H9 (cell line): ENCODE measurements around the gene RPGRIP1L. TPM values are rescaled to one million over a fixed set of nuclear protein-coding genes. Genes with fewer than 3 reads are reported as not detected.
A peak's percentile ranks its signal among the peaks of the same experiment; 100 is the strongest.

Experiments
- DNase-seq: peaks from one replicate; pipeline ENCODE4 v3.0.0-alpha.2; 2017
- H2AFZ ChIP-seq: one replicate; pipeline ENCODE4 v1.6.1; 2013; ENCODE audit warnings: mild to moderate bottlenecking, low read length, control low read depth, moderate library complexity
- H2AK5ac ChIP-seq: 2 replicates; pipeline ENCODE4 v1.6.1; 2013; ENCODE audit warnings: low read length, control low read depth, mixed read lengths; ENCODE audit not compliant: insufficient read length
- H2BK120ac ChIP-seq: one replicate; pipeline ENCODE4 v1.6.1; 2013; ENCODE audit warnings: low read depth, mild to moderate bottlenecking, low read length, control low read depth, inconsistent platforms; ENCODE audit not compliant: poor library complexity, severe bottlenecking
- H2BK12ac ChIP-seq: 2 replicates; pipeline ENCODE4 v1.6.1; 2013; ENCODE audit warnings: low read length, control low read depth, mixed read lengths, low read depth; ENCODE audit not compliant: insufficient read length
- H2BK15ac ChIP-seq: 2 replicates; pipeline ENCODE4 v1.6.1; 2013; ENCODE audit warnings: low read depth, low read length, control low read depth
- H2BK20ac ChIP-seq: one replicate; pipeline ENCODE4 v1.6.1; 2013; ENCODE audit warnings: low read depth, mild to moderate bottlenecking, low read length, control low read depth, inconsistent platforms; ENCODE audit not compliant: poor library complexity, severe bottlenecking
- H2BK5ac ChIP-seq: 2 replicates; pipeline ENCODE4 v1.6.1; 2013; ENCODE audit warnings: low read length, control low read depth, mixed read lengths; ENCODE audit not compliant: insufficient read length
- H3K14ac ChIP-seq: 2 replicates; pipeline ENCODE4 v1.6.1; 2013; ENCODE audit warnings: low read length, control low read depth; ENCODE audit not compliant: insufficient read depth
- H3K18ac ChIP-seq: 2 replicates; pipeline ENCODE4 v1.6.1; 2013; ENCODE audit warnings: low read depth, mild to moderate bottlenecking, mixed read lengths, low read length, control low read depth; ENCODE audit not compliant: insufficient read length
- H3K23ac ChIP-seq: 2 replicates; pipeline ENCODE4 v1.6.1; 2013; ENCODE audit warnings: low read length, control low read depth, mixed read lengths, low read depth; ENCODE audit not compliant: insufficient read length
- H3K23me2 ChIP-seq: 2 replicates; pipeline ENCODE4 v1.6.1; 2013; ENCODE audit warnings: low read depth, mild to moderate bottlenecking, mixed read lengths, low read length, control low read depth; ENCODE audit not compliant: insufficient read length, poor library complexity, severe bottlenecking
- H3K27ac ChIP-seq: 2 replicates; pipeline ENCODE4 v1.5.1; 2013; ENCODE audit warnings: low read length, control low read depth, mixed read lengths, low read depth; ENCODE audit not compliant: insufficient read length
- H3K27me3 ChIP-seq: 2 replicates; pipeline ENCODE4 v1.6.1; 2013; ENCODE audit warnings: low read length, control low read depth, inconsistent platforms; ENCODE audit not compliant: insufficient read depth
- H3K4ac ChIP-seq: 2 replicates; pipeline ENCODE4 v1.6.1; 2013; ENCODE audit warnings: low read depth, mild to moderate bottlenecking, control low read depth, inconsistent platforms, low read length, moderate library complexity
- H3K4me1 ChIP-seq: 2 replicates; pipeline ENCODE4 v1.6.1; 2013; ENCODE audit warnings: low read length, control low read depth, inconsistent platforms; ENCODE audit not compliant: insufficient read depth
- H3K4me2 ChIP-seq: 2 replicates; pipeline ENCODE4 v1.6.1; 2013; ENCODE audit warnings: low read length, control low read depth, mixed read lengths; ENCODE audit not compliant: insufficient read length, insufficient read depth
- H3K56ac ChIP-seq: 2 replicates; pipeline ENCODE4 v1.6.1; 2013; ENCODE audit warnings: low read depth, mild to moderate bottlenecking, mixed read lengths, low read length, control low read depth; ENCODE audit not compliant: insufficient read length
- H3K79me1 ChIP-seq: 2 replicates; pipeline ENCODE4 v1.6.1; 2013; ENCODE audit warnings: low read depth, mild to moderate bottlenecking, moderate library complexity, low read length, control low read depth, inconsistent platforms; ENCODE audit not compliant: insufficient read depth, poor library complexity, severe bottlenecking
- H3K79me2 ChIP-seq: 2 replicates; pipeline ENCODE4 v1.6.1; 2013; ENCODE audit warnings: low read length, control low read depth, inconsistent platforms; ENCODE audit not compliant: insufficient read depth
- H3K9ac ChIP-seq: 2 replicates; pipeline ENCODE4 v1.6.1; 2013; ENCODE audit warnings: low read length, control low read depth, mixed read lengths; ENCODE audit not compliant: insufficient read length; ENCODE audit errors: extremely low read depth
- H3K9me3 ChIP-seq: one replicate; pipeline ENCODE4 v1.6.1; 2013; ENCODE audit warnings: low read depth, low read length, inconsistent platforms; ENCODE audit not compliant: control insufficient read depth
- H3T11ph ChIP-seq: one replicate; pipeline ENCODE4 v1.6.1; 2013; ENCODE audit warnings: mild to moderate bottlenecking, low read length, control low read depth, inconsistent platforms
- H4K20me1 ChIP-seq: one replicate; pipeline ENCODE4 v1.6.1; 2013; ENCODE audit not compliant: control insufficient read depth, insufficient read length, insufficient read depth
- H4K5ac ChIP-seq: 2 replicates; pipeline ENCODE4 v1.6.1; 2013; ENCODE audit warnings: low read depth, mild to moderate bottlenecking, mixed read lengths, low read length, control low read depth; ENCODE audit not compliant: insufficient read length
- H4K8ac ChIP-seq: replicated peaks from 2 replicates; pipeline ENCODE4 v1.6.1; 2013; ENCODE audit warnings: low read length, control low read depth, mixed read lengths, low read depth; ENCODE audit not compliant: insufficient read length
- H4K91ac ChIP-seq: 2 replicates; pipeline ENCODE4 v1.6.1; 2013; ENCODE audit warnings: low read depth, mild to moderate bottlenecking, moderate library complexity, mixed read lengths, low read length, control low read depth; ENCODE audit not compliant: insufficient read length
- H3K27ac Mint-ChIP-seq, 3 experiments: 2 replicates in 2 of 3; 3 replicates in 1 of 3; pipeline ENCODE4 v1.8.0; 2020 to 2021; ENCODE audit warnings: mixed read lengths in 3 of 3, mild to moderate bottlenecking in 1 of 3, moderate library complexity in 1 of 3
- H3K27me3 Mint-ChIP-seq: 2 replicates; pipeline ENCODE4 v1.8.0; 2021; ENCODE audit warnings: low read depth, mild to moderate bottlenecking, moderate library complexity, mixed read lengths
- H3K36me3 Mint-ChIP-seq, 3 experiments: 2 replicates in 2 of 3; 3 replicates in 1 of 3; pipeline ENCODE4 v1.8.0; 2020 to 2021; ENCODE audit warnings: low read depth in 3 of 3, mixed read lengths in 3 of 3; ENCODE audit not compliant: insufficient read depth in 1 of 3
- H3K4me1 Mint-ChIP-seq, 2 experiments: 2 replicates each; pipeline ENCODE4 v1.8.0; 2020; ENCODE audit warnings: mixed read lengths in 2 of 2
- H3K4me3 Mint-ChIP-seq, 2 experiments: 2 replicates in 1 of 2; 3 replicates in 1 of 2; pipeline ENCODE4 v1.8.0; 2020 to 2021; ENCODE audit warnings: mild to moderate bottlenecking in 2 of 2, mixed read lengths in 2 of 2, moderate library complexity in 1 of 2
- H3K9me3 Mint-ChIP-seq, 2 experiments: 2 replicates in 1 of 2; 3 replicates in 1 of 2; pipeline ENCODE4 v1.8.0; 2020; ENCODE audit warnings: mild to moderate bottlenecking in 2 of 2, mixed read lengths in 2 of 2, moderate library complexity in 1 of 2
- CTCF ChIP-seq: fragments of 200-600 bp; sonication (generic); conservative IDR thresholded peaks from 3 replicates; pipeline ENCODE4 v1.8.0; 2021; ENCODE audit warnings: antibody characterized with exemption, mild to moderate bottlenecking
- WGBS: extraction: QIAGEN DNeasy Blood & Tissue Kit; methylation state at CpG from one replicate; pipeline ENCODE4 v1.1.7; 2013; ENCODE audit warnings: missing lambda C conversion rate, low lambda C conversion rate, mixed read lengths; ENCODE audit not compliant: insufficient read length; ENCODE audit errors: extremely low coverage; 5-methylcytosine and 5-hydroxymethylcytosine counted together
- total RNA-seq: library from RNA; stranded (reverse); gene quantifications from 2 replicates; pipeline ENCODE4 v1.2.1, GENCODE V29; 2021

Gene RPGRIP1L
- total RNA-seq, 1 experiment from 2014 or later = 11.7 TPM

GRCh38 chr16:53556521-53556920 is 147.1 kb downstream of the RPGRIP1L start:
- WGBS = no CpG with 5 or more reads among the region's 8 CpGs
- TF ChIP-seq CTCF = no peak
- H3K9me3 Mint-ChIP-seq = peaks cover 0 to 9% of the 10 kb centered on the region in 2 experiments; a peak in 3 of 5 replicates

More at GRCh38 chr16:53556521-53556920, 147.1 kb downstream of the RPGRIP1L start:
- Mint-ChIP-seq H3K4me3 (no peak overlapping the region), H3K27ac (peak overlapping the region in 1 of 3 experiments; percentile 49; a peak in 1 of 7 replicates), H3K36me3 (peaks cover 0 to 8% (median 7%) of the 10 kb centered on the region in 3 experiments; a peak in 4 of 7 replicates), H3K27me3 (peaks cover 15% of the 10 kb centered on the region), H3K4me1 (peaks cover 34 to 36% of the 10 kb centered on the region in 2 experiments)
- Histone ChIP-seq H4K91ac (no peak overlapping the region), H2BK120ac (no peak overlapping the region), H4K5ac (no peak overlapping the region), H3K23me2 (no peaks in the 10 kb centered on the region), H2BK5ac (no peak overlapping the region), H2BK12ac (no peak overlapping the region), H3K18ac (no peak overlapping the region), H3K79me1 (no peaks in the 10 kb centered on the region), H2AFZ (no peak overlapping the region), H3K56ac (no peak overlapping the region), H4K20me1 (no peaks in the 10 kb centered on the region), H3K4me1 (peaks cover under 1% of the 10 kb centered on the region; the same call in 1 of the 2 replicates), H2BK15ac (no peak overlapping the region), H3K4me2 (no peak overlapping the region), H3K27ac (no peak overlapping the region), H2AK5ac (no peak overlapping the region), H2BK20ac (no peak overlapping the region), H3K79me2 (no peaks in the 10 kb centered on the region), H4K8ac (no peak overlapping the region), H3K14ac (no peak overlapping the region), H3K27me3 (no peaks in the 10 kb centered on the region), H3K4ac (no peak overlapping the region), H3K9ac (no peak overlapping the region), H3K9me3 (no peaks in the 10 kb centered on the region), H3K23ac (no peak overlapping the region), H3T11ph (no peak overlapping the region)
- DNase-seq = no peak
